Subcutaneous adipose tissue (tissue), 4 donors: ENCODE results near the gene OR4E2. TPM values are rescaled to one million over a fixed set of nuclear protein-coding genes. Genes with fewer than 3 reads are reported as not detected.

Source experiments
- CTCF ChIP-seq: fragments of 450-650 bp; IDR thresholded peaks from one replicate; pipeline ENCODE4 v1.5.1; 2016; ENCODE audit warnings: low read depth, mild to moderate bottlenecking, control low read depth, antibody characterized with exemption, moderate library complexity
- total RNA-seq, 4 donors: library from RNA; depleted of rRNA; stranded (reverse); fragments of >200 nt; gene quantifications; one replicate each; pipeline ENCODE4 v1.1.0, GENCODE V29; 2016

Gene OR4E2
- not detected for total RNA-seq

- TF ChIP-seq CTCF: no peak
These were observed at the start of gene OR4E2 for GRCh38 chr14:21653331-21653885. Gene OR4E2 (plus strand): TSS chr14:21653835. CDS start chr14:21665083, 11,248 bp downstream.

DNA sequence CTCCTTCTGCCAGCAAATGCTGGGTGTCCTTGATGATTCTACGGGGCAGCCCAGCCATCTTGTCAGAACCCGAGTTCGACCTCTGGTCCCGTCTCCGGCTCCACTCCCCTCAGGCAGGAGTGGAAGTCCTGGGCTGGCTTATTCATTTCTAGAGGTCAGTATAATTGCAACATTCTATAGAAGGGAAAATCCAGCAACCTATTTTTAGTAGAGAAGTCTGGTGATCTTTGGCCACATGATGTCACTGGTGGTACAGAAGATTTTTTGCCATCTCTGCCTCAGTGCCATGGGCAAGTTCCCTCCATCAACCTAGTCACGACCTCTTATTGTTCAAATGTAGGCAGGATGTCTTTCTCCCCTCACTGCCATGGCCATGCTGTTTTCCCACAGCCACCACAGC is 41.3 kb upstream of the OR4E2 start:
- TF ChIP-seq CTCF: no peak

DNA sequence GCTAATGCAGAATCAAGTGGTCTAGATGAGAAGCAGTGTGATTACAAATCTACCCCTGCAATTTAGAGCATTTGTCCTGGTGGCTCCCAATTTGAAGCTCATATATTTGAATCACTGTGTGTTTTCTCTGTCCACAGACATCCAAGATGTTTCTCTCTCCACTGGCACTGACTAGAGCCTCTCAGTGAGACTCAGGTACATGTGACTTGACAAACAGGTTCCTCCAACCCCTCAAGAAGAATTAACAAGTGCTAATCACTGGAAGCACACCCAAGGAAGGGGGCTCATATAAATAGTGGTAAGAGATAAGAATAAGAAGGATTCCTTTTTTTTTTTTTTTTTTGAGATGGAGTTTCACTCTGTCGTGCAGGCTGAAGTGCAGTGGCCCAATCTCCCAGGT is 39.4 kb upstream of the OR4E2 start:
- no peak for TF ChIP-seq CTCF

GRCh38 chr14:21617614-21618013 is 36.0 kb upstream of the OR4E2 start:
- no peak for TF ChIP-seq CTCF

DNA sequence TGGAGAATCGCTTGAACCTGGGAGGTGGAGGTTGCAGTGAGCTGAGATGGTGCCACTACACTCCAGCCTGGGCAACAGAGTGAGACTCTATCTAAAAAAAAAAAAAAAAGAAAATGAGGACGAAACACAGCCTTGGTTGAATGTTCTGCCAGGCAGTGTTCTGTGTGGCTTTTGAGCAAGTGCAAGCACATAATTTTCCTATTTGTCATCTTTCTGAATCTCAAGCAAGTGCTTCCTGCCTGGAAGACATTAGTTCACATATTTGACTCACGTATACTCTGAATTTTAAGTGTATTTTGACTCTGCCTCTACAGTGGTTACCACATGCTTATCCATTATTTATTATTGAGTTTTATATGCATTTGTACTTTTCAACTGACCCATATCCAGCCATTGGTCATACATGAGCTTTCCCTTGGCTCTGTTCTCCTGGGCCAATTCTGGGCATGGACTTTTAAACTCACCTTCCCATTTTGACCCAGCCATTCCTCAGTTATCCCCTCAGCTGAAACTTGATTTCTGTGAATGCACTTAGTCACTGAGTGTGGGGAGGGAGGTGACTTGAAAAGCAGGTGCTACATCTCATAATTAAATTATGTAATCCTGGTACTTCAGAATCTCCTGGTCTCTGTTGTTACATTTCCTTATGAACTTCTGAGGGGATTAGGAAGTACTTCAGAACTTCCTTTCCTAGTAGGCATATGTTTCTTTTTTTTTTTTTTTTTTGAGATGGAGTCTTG is 27.0 kb upstream of the OR4E2 start:
- TF ChIP-seq CTCF: no peak

GRCh38 chr14:21631084-21631483 is 22.6 kb upstream of the OR4E2 start:
- TF ChIP-seq CTCF: no peak

GRCh38 chr14:21634840-21635239 is 18.8 kb upstream of the OR4E2 start, which contains the start of gene OR10G2:
Gene OR10G2 (minus strand): TSS chr14:21634940. CDS start chr14:21634842, 98 bp downstream.
- no peak for TF ChIP-seq CTCF
